Adipocyte (in vitro differentiated cells): Measurements from ENCODE around the gene CYSRT1.

ENCODE experiments used
- DNase-seq: peaks from one replicate; pipeline ENCODE4 v3.0.0-alpha.2; 2015; ENCODE audit warnings: low read depth
- H3K27me3 ChIP-seq: replicated peaks from 2 replicates; pipeline ENCODE4 v1.7.0; 2013; ENCODE audit warnings: mild to moderate bottlenecking, low read length, moderate library complexity; ENCODE audit not compliant: control insufficient read depth, insufficient read depth
- H3K36me3 ChIP-seq: 2 replicates; pipeline ENCODE4 v1.7.0; 2013; ENCODE audit warnings: low read length, mild to moderate bottlenecking, moderate library complexity; ENCODE audit not compliant: control insufficient read depth, insufficient read depth, severe bottlenecking
- H3K4me1 ChIP-seq: 2 replicates; pipeline ENCODE4 v1.7.0; 2013; ENCODE audit warnings: mild to moderate bottlenecking, low read length, moderate library complexity; ENCODE audit not compliant: control insufficient read depth, insufficient read depth
- H3K4me3 ChIP-seq: 2 replicates; pipeline ENCODE4 v1.7.0; 2013; ENCODE audit warnings: mild to moderate bottlenecking, low read length, moderate library complexity
- H3K9ac ChIP-seq: 2 replicates; pipeline ENCODE4 v1.7.0; 2013; ENCODE audit warnings: mild to moderate bottlenecking, low read length, moderate library complexity
- H3K9me3 ChIP-seq: 2 replicates; pipeline ENCODE4 v1.7.0; 2013; ENCODE audit warnings: mild to moderate bottlenecking, low read length, moderate library complexity; ENCODE audit not compliant: control insufficient read depth

Gene CYSRT1

DNA sequence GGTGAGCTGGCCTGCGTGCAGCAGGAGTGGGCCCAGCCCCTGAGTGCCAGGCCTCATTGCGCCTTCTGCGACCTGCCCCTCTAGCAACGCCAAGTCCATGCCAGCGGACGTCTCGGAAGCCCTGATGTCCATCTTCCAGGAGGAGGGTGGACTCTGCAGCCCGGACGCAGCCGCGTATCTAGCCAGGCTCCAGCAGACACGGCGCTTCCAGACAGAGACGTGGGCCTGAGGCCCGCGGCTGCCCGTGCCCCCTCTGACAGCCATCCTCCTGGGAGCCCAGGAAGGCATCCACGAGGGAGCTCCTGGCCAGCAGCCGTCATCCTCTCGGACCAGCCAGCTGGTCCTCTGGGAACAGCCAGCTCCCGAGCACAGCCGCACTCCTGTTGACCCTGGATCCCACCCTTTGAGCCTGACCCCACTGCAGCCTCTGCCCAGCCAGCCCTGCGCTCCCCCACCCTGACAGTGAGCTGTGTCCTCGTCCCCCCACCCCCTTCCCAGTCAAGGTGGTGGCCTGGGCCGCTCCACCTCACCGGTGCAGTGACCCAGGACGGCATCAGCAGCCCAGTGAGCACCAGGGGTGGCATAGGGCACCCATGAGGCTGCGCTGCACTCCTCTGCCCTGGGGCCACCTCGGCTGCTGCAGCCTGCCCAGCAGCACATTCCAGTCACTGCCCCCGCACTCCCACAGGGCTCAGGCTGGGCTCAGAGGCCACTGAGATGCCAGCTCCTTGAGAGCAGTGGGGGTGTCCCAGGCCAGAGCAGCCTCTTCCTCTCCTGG is 8.6 kb upstream of the CYSRT1 start:
- Histone ChIP-seq H3K9ac (no peak overlapping the region), H3K4me3 (no peak overlapping the region), H3K36me3 (peaks cover 9% of the 10 kb centered on the region), H3K4me1 (peaks cover 23% of the 10 kb centered on the region), H3K27me3 (no peaks in the 10 kb centered on the region), H3K9me3 (no peaks in the 10 kb centered on the region)
- DNase-seq, result no peak

DNA sequence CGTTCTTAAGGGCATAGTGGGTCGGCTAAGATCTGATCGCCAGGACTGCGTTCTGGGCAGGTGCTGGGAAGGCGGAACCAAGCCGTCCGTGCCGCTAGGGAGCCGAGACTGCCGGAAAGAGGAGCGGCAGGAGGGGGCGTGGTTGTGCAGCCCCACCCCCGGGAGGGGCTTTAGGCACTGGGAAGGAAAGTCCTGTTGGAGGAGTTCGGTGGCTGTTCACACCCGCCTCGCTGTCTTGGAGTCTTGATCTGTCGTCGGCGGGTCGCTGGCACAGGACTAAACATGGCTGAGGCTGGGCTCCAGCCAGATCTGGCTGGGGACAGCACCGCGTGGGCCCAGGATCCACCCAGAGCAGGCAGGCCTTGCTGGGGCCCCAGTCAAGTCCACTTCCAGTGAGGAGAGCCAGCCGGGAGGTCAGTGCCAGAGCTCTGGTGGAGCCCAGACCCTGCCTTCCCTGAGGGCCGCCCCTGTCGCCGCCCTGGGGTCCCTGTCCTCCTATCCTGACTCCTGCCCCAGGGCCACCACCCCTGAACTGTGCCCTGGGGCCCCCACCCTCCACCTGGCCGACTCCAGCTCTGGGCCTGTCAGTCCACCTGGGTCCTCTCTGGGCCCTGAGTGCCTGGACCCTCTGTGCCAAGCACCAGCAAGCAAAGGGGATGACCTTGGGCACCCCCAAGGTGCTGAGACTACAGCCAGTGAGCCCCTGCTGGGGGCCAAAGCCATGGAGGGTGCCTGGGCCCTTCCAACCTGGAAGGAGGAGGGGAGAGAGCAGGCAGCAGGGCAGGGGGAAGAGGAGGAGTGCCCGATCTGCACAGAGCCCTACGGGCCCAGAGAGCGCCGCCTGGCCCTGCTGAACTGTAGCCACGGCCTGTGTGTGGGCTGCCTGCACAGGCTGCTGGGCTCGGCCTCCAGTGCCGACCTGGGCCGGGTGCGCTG is 7.4 kb upstream of the CYSRT1 start:
- H3K9me3 ChIP-seq, result no peaks in the 10 kb centered on the region
- peak overlapping the region; percentile 49 for H3K4me3 ChIP-seq
- H3K36me3 ChIP-seq, result peaks cover 9% of the 10 kb centered on the region
- peaks cover 23% of the 10 kb centered on the region for H3K4me1 ChIP-seq
- H3K27me3 ChIP-seq, result no peaks in the 10 kb centered on the region
- DNase-seq, result no peak
- H3K9ac ChIP-seq, result peak overlapping the region; percentile 51

DNA sequence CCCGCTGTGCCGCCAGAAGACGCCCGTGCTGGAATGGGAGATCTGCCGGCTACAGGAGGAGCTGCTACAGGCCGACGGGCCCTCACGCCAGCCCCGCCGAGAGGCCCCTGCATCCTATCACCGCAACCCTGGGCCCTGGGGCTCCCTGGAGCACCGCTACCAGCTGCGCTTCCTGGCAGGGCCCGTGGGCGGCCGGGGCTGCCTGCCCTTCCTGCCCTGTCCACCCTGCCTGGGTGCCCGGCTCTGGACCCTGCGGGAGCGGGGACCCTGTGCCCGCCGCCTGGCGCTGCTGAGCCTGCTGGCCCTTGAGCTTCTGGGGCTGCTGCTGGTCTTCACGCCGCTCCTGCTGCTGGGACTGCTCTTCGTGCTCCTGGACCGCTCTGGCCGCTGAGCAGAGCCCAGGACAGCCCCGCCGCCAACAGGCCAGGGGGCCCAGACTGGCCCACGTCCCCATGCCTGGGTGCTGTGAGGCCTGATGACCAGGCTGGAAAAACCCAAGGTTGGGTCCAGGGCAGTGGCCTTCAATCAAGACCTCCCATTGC is 6.7 kb upstream of the CYSRT1 start:
- H3K4me1 ChIP-seq, result peaks cover 28% of the 10 kb centered on the region
- H3K9me3 ChIP-seq, result no peaks in the 10 kb centered on the region
- no peaks in the 10 kb centered on the region for H3K27me3 ChIP-seq
- H3K9ac ChIP-seq, result peak overlapping the region; percentile 51
- no peak for DNase-seq
- no peak overlapping the region for H3K4me3 ChIP-seq
- H3K36me3 ChIP-seq, result peaks cover 9% of the 10 kb centered on the region

DNA sequence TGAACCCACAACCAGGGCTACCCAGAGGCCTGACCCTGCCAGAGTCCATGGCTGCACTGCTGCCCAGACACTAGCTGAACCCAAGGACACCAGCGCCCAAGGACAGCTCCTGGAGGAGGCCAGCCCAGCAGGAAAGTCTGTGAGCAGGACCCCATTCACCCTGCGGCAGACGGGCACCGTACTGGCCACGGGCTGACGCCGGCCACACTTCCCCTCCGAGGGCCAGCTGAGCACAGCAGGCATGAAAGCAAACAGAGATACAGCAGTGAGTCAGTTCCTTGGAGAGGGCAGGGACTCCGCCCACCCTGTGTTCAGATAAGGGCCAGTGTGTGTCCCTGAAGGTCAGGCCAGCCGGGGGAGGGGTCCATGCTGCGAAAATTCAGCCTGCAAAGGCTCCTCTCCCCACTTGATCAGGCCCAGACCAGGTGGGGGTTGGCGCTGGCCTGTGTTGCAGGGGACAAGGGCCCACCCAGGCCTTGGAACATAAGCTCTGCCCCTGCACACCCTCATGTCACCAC is 6.2 kb upstream of the CYSRT1 start:
- Histone ChIP-seq H3K4me1 (peaks cover 28% of the 10 kb centered on the region), H3K9ac (peak overlapping the region; percentile 38), H3K36me3 (peaks cover 9% of the 10 kb centered on the region), H3K27me3 (no peaks in the 10 kb centered on the region), H3K9me3 (no peaks in the 10 kb centered on the region), H3K4me3 (no peak overlapping the region)
- no peak for DNase-seq

DNA sequence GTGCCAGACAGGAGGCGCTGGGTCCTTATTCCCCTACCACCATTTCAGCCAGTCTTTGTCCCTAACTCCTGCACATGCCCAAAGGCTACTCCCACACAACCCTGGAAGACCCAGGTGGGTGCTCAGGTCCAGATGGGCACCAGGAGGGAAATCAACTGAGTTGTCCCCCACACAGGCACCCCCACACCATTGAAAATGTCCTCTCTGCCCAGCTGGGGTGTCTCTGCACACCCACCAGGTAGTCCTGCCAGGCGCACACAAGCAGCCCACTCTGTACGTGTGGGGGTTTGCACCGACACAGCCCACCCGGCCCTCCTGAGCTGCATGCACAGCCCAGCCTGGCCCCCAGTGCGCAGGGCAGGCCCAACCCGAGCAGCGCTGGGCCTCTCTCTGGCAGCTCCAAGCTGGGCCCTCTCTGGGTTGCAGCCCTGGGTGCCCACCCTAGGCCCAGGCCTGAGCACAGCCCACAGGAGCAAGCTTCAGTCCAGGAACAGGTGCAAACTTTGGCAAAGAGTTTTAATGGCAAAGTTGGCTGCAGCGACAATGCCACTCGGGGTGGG is 5.1 kb upstream of the CYSRT1 start:
- H3K36me3 ChIP-seq, result peaks cover 2% of the 10 kb centered on the region
- no peaks in the 10 kb centered on the region for H3K27me3 ChIP-seq
- no peak overlapping the region for H3K9ac ChIP-seq
- peaks cover 32% of the 10 kb centered on the region for H3K4me1 ChIP-seq
- DNase-seq, result no peak
- H3K9me3 ChIP-seq, result no peaks in the 10 kb centered on the region
- H3K4me3 ChIP-seq, result no peak overlapping the region

DNA sequence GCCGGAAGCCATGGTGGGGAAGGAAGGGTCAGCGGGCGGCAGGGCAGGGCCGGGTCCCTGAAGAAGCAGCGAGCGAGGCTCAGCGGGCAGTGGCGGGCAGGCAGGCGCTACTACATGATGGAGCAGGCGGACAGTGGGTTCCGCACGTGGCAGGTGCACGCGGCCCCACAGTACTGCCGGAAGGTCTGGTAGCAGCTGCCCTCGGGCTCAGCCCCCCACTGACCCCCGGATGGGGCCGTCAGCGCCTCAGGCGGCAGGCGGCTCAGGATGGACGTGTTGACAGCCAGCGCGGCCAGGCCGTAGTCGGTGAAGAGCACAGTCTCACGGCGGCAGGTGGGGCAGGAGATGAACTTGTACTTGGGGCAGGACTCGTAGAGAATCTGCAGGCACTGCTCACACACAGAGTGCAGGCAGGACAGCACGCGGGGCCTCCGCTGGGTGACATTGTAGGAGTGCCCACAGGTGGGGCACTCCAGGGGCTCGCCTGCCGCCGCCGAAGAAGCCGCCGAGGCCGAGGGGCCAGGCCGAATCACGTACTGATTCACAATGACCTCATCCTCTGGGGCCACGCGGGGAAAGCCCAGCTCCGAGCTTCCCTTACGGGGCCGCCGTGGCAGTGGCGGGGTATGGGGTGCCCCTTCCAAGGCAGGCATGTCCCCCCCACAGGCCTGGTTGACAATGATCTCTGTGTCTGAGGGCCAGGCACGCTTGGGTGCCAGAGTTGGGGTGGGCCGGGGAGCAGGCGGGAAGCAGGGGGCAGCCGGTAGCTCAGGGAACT is 4.5 kb upstream of the CYSRT1 start:
- no peak for DNase-seq
- Histone ChIP-seq H3K27me3 (no peaks in the 10 kb centered on the region), H3K4me1 (peaks cover 32% of the 10 kb centered on the region), H3K9ac (no peak overlapping the region), H3K36me3 (no peaks in the 10 kb centered on the region), H3K9me3 (no peaks in the 10 kb centered on the region), H3K4me3 (no peak overlapping the region)

DNA sequence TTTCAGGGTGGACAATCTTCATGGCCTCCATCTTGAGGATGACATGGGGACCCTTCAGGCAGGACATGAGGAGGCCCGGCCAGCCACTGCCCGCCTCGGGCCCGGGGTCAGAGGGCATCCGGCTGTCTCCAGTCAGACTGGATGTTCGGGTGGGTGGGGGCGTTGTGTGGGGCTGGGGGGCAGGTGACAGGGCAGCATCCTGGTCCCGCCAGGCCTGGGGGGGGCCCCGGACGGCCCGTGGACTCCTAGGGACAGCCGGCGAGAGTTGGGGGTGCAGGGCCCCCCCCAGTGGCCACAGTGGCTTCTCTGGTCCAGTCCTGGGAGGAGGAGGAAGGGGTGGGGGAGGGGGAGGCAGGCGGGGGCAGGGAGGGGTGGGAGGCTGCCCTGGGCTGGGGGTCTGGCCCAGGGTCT is 3.9 kb upstream of the CYSRT1 start:
- peaks cover 32% of the 10 kb centered on the region for H3K4me1 ChIP-seq
- no peaks in the 10 kb centered on the region for H3K36me3 ChIP-seq
- DNase-seq, result no peak
- no peak overlapping the region for H3K9ac ChIP-seq
- no peak overlapping the region for H3K4me3 ChIP-seq
- no peaks in the 10 kb centered on the region for H3K9me3 ChIP-seq
- H3K27me3 ChIP-seq, result no peaks in the 10 kb centered on the region

DNA sequence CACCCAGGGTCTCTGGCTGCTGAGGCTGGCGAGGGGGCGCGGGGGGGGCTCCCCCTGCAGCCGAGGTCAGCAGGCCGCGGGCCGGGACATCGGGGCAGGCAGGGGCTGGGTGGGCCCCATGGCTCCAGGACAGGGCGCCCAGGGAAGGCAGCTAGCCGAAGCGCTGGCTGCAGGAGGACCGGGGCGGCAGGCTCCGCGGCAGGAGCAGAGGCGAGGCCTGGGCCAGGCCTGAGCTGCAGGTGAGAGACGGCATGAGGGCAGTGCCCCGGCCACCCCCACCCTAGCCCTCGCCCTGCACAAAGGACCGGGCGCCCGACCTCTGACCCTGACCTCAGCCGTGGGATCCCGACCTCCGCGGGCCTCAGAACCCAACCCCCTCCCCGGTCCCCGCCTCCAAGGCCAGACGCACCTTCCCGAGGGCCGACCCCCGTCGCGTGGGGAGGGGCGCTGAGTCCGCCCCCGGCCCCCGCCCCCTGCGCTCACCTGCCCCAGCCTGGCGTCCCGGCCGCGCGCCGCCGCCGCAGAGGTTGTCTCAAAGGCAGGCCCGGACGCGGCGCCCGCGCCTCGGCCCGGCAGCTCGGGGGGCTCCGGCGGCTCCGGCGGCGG is 3.4 kb upstream of the CYSRT1 start:
- H3K4me3 ChIP-seq, result no peak overlapping the region
- peaks cover 31% of the 10 kb centered on the region for H3K4me1 ChIP-seq
- no peaks in the 10 kb centered on the region for H3K9me3 ChIP-seq
- H3K27me3 ChIP-seq, result no peaks in the 10 kb centered on the region
- DNase-seq, result no peak
- H3K36me3 ChIP-seq, result no peaks in the 10 kb centered on the region
- H3K9ac ChIP-seq, result no peak overlapping the region

DNA sequence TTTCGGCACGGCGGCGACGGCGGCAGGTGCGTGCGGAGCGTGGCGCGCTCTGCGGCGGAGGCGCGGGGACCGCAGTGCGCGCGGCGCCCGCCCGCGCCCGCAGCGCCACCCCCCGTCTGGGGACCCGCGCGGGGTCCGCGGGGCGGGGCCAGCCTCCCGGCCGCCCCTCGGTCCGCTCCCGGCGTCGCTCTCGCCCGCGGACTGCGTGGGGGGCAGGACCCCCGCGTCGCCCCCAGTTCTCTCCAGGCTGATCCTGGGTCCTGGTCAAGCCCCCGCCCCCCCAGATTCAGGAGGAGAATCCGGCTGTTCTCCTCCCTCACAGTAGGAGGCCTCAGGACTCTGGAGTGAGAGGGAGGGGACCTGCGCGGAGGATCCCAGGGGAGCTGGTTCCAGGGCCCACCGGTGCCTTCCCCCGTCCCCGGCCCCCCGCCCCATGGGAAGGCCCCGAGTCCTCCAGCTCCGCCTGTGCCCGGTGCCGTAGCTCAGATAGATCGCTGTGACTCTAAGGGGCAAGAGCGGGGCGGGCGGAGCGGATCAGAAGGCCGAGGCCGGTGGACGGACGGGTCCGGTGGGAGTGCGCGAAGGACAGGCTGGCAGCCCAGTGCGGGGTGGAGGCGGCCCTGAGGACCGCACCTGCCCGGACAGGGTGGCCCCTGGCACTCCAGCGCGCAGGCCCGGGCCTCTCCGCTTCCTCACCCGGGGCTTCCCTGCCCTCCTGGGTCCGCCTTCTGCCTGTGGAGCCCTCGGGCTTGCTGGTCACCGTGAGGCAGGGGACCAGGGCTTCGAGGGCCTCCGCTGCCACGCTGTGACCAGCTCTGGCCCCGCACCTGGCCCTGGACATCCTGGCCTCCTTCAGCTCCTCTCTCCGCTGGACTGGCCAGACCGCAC is 2.5 kb upstream of the CYSRT1 start, which contains the start of gene RNF208:
Gene RNF208 (minus strand): TSS at position 51 of the 888 bp plus-strand sequence. CDS start 1,028 bp downstream, outside the sequence.
- Histone ChIP-seq H3K4me3 (peak within 1 kb of the TSS; percentile 79), H3K36me3 (no peaks in the 10 kb centered on the region), H3K4me1 (peaks cover 28% of the 10 kb centered on the region), H3K9me3 (no peaks in the 10 kb centered on the region), H3K27me3 (no peaks in the 10 kb centered on the region), H3K9ac (peak within 1 kb of the TSS; percentile 73)
- DNase-seq, result peak; percentile 48
